Psoas muscle (tissue), 8 donors: ENCODE results near the gene ZMIZ1. TPM values are rescaled to one million over a fixed set of nuclear protein-coding genes. Genes with fewer than 3 reads are reported as not detected.

Source experiments
- ATAC-seq, 4 donors: fragments of 200-7000 bp; cut with Tn5 transposase; one replicate each; pipeline ENCODE4 v1.9.1; 2020; ENCODE audit warnings: moderate library complexity in 3 of 4, mild to moderate bottlenecking in 2 of 4
- DNase-seq, 2 donors: peaks; one replicate each; pipeline ENCODE4 v3.0.0-alpha.2; 2020
- H3K27ac ChIP-seq: fragments of 200-600 bp; one replicate; pipeline ENCODE4 v1.8.0; 2022
- H3K27me3 ChIP-seq, 3 donors: fragments of 200-600 bp in 1 of 3; one replicate each; pipeline versions ENCODE4 v1.6.1 to v1.8.0; 2013 to 2022; ENCODE audit warnings: low read length in 2 of 3, mild to moderate bottlenecking in 2 of 3, moderate library complexity in 1 of 3; ENCODE audit not compliant: insufficient read depth in 3 of 3
- H3K36me3 ChIP-seq, 2 donors: fragments of 200-600 bp in 1 of 2; one replicate each; pipeline versions ENCODE4 v1.6.1 to v1.8.0; 2013 to 2022; ENCODE audit warnings: low read depth in 1 of 2, mild to moderate bottlenecking in 1 of 2, moderate library complexity in 1 of 2; ENCODE audit not compliant: insufficient read depth in 1 of 2
- H3K4me1 ChIP-seq: fragments of 200-600 bp; one replicate; pipeline ENCODE4 v1.8.0; 2022
- H3K4me3 ChIP-seq: fragments of 200-600 bp; one replicate; pipeline ENCODE4 v1.8.0; 2022; ENCODE audit warnings: mild to moderate bottlenecking
- H3K9me3 ChIP-seq: fragments of 200-600 bp; one replicate; pipeline ENCODE4 v1.8.0; 2022
- CTCF ChIP-seq: fragments of 200-600 bp; IDR thresholded peaks from one replicate; pipeline ENCODE4 v1.8.0; 2022; ENCODE audit warnings: antibody characterized with exemption
- WGBS, 3 donors: extraction: QIAGEN DNeasy Blood & Tissue Kit; methylation state at CpG; one replicate each; pipeline versions ENCODE4 v1.1.6 to v1.1.7; 2013; 5-methylcytosine and 5-hydroxymethylcytosine counted together
- intact Hi-C, 2 donors: fragments of 100-400 bp; cut with DNase I; formaldehyde crosslinking; loops; one replicate each; pipeline versions ENCODE4 v1.11.0 to v1.14.2; 2022
- polyA plus RNA-seq, 3 donors: library from polyadenylated mRNA; stranded (reverse); fragments of 200-250 nt; gene quantifications; one replicate each; pipeline ENCODE4 v1.2.3, GENCODE V29; 2013
- total RNA-seq, 4 donors: library from RNA; stranded (reverse); fragmentation: NEBNext Ultra II Directional in 2 of 4; extraction: Animal tissue kit (Norgen Biotek cat#: 25700) in 2 of 4; gene quantifications; one replicate each; pipeline versions ENCODE4 v1.2.1 to v1.2.4, GENCODE V29; 2021 to 2023
- donor health status: healthy with polysubstance abuse.
- donor health status: DM: no; HTN: no; CAD: no; lungs with moderate emphysema.
- donor health status: Bipolar disorder and iron deficiency.
- donor health status: healthy.
- donor health status: DM: yes; HTN: yes; CAD: no.
- donor health status: DM: no; HTN: no; CAD: no.
- donor health status: DM: no; HTN: no; CAD: no.
- donor health status: DM: yes; HTN: yes; CAD: no.

The ZMIZ1 gene
- total and polyA plus RNA-seq, 7 donors, result 10.4 to 37.6 (median 30.0) TPM

GRCh38 chr10:79162861-79163665 lies 94.3 kb downstream of the ZMIZ1 start:
- Histone ChIP-seq H3K4me1 (peaks cover 84% of the 10 kb centered on the region), H3K9me3 (no peaks in the 10 kb centered on the region), H3K36me3 (peaks cover 0 to 20% of the 10 kb centered on the region in 2 donors), H3K27me3 (no peaks in the 10 kb centered on the region), H3K4me3 (no peak overlapping the region), H3K27ac (no peak overlapping the region)
- DNase-seq, result peak; percentile 59 to 66
- intact Hi-C loops, result no loop called here
- TF ChIP-seq CTCF, result no peak
- ATAC-seq, result no peak
- 62 to 66% (median 64%) methylated on average over 17 of the region's 17 CpGs for WGBS, 3 donors

- Histone ChIP-seq H3K27ac (no peak overlapping the region), H3K9me3 (no peaks in the 10 kb centered on the region), H3K27me3 (no peaks in the 10 kb centered on the region), H3K4me3 (no peak overlapping the region), H3K4me1 (peaks cover 78% of the 10 kb centered on the region), H3K36me3 (peaks cover 0 to 20% of the 10 kb centered on the region in 2 donors)
- TF ChIP-seq CTCF, result no peak
- intact Hi-C loops, result no loop called here
- no peak for ATAC-seq
- no peak for DNase-seq
- WGBS, 3 donors, result 85 to 93% (median 86%) methylated on average over 8 of the region's 8 CpGs
Measured at GRCh38 chr10:79163666-79163975, 94.9 kb downstream of the ZMIZ1 start.

GRCh38 chr10:79164075-79164474 lies 95.3 kb downstream of the ZMIZ1 start:
- WGBS, 3 donors, result 94 to 98% (median 98%) methylated on average over 9 of the region's 9 CpGs
- ATAC-seq (no peak), DNase-seq (no peak)
- no peaks in the 10 kb centered on the region for H3K9me3 ChIP-seq
- intact Hi-C loops, result no loop called here
- H3K4me1 ChIP-seq, result peaks cover 74% of the 10 kb centered on the region
- H3K4me3 ChIP-seq, result no peak overlapping the region
- peaks cover 0 to 20% of the 10 kb centered on the region in 2 donors for H3K36me3 ChIP-seq
- no peak for TF ChIP-seq CTCF
- no peak overlapping the region for H3K27ac ChIP-seq
- H3K27me3 ChIP-seq, result no peaks in the 10 kb centered on the region

GRCh38 chr10:79165070-79165778 lies 96.5 kb downstream of the ZMIZ1 start:
- ATAC-seq, result peak in 2 of 4 donors; percentile 1 to 11
- no peak for TF ChIP-seq CTCF

More at GRCh38 chr10:79165070-79165778, 96.5 kb downstream of the ZMIZ1 start:
- peaks cover 0 to 27% of the 10 kb centered on the region in 2 donors for H3K36me3 ChIP-seq
- H3K4me3 ChIP-seq, result no peak overlapping the region
- H3K4me1 ChIP-seq, result peaks cover 64% of the 10 kb centered on the region
- no peaks in the 10 kb centered on the region for H3K27me3 ChIP-seq
- H3K27ac ChIP-seq, result peak overlapping the region; percentile 86
- DNase-seq, result no peak
- H3K9me3 ChIP-seq, result no peaks in the 10 kb centered on the region
- 60 to 64% (median 61%) methylated on average over 10 to 11 of the region's 11 CpGs for WGBS, 3 donors
- intact Hi-C loops, result no loop called here
